Measurements from ENCODE around the gene ARHGAP18.
A peak's percentile ranks its signal among the peaks of the same experiment; 100 is the strongest.

DNA sequence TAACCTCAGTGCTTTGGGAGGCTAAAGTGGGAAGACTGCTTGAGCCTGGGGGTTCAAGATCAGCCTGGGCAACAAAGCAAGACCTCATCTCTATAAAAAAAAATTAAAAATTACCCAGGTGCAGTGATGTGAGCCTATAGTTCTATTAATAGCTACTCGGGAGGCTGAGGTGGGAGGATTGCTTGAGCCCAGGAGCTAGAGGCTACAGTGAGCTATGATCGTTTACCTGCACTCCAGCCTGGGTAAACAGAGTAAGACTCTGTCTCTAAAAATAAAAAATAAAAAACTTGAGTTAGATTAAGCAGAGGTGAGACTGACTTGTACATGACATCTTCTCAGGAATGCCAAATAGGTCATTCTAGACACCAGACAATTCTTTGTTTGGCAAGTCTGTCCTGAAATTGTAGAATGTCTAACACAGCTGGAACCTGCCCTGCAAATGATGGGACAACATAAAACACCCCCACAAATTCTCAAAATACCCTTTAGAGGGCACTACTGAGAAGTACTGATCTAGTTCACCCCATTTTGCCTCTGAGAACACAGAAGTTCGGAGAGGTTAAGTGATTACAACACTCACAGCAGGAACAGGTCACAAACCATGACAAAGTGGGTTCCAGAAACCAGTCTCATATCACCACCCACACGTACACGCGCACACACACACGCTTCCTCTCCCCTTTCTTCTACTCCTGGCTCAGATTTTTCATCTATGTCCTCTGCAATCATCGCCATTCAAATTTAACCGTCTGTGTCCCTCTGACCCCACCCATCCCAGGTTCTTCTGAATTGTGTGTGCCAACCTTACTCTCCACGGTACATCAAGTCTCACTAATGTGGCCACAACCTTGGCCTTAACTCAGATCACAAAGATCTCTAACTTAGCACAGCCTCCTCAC lies 38.3 kb downstream of the ARHGAP18 start:
- TF ChIP-seq POLR2A (IDR thresholded peaks at IDR 0.05; ENCODE audit: low read depth, low read length) (0 out of 2 replicates have a peak, but pooled peaks have one; percentile 3), TAF1 (IDR thresholded peaks at IDR 0.05; ENCODE audit: borderline replicate concordance, low read depth, low read length) (no peak)

Data from GM12892 (cell line).